Fibroblast of mammary gland (primary cell): Measurements from ENCODE around the gene ANKRD36.
"Not testable (repeated sequence)": the region's sequence is repeated elsewhere in the genome, so short reads cannot be mapped to it uniquely, and the experiment has no call there.

ENCODE experiments used
- DNase-seq: peaks from one replicate; pipeline ENCODE4 v3.0.0-alpha.2; 2010; ENCODE audit warnings: low read depth
- H3K4me3 ChIP-seq: 2 replicates; pipeline ENCODE4 v1.5.1; 2011; ENCODE audit warnings: low read depth, mild to moderate bottlenecking, low read length, moderate library complexity; ENCODE audit not compliant: control insufficient read depth
- TF ChIP-seq, protein P1 (sequence below): conservative IDR thresholded peaks from 2 replicates; pipeline ENCODE4 v1.5.1; 2011; ENCODE audit warnings: low read depth, low read length, inconsistent platforms; ENCODE audit not compliant: control insufficient read depth, insufficient read depth

The ANKRD36 gene

DNA sequence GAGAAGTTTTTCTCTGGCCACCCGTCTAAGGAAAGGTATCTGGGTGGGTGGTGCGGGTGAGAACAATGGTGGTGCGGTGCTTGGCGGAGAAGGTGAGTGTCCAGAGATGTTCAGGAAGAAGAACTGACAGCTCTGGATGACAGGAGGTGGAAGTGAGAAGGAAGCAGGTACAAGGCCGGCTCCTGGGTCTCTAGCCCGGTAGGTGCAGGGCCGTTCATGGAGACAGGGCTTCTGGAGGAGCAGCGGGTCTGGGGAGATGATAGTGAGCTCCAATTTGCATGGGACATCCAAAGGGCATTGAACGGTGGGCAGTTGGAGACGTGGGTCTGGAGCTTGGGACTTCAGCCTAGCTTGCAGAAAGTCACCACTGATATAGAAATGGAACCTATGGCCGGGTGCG lies 17.3 kb upstream of the ANKRD36 start:
- TF ChIP-seq, protein P1, sequence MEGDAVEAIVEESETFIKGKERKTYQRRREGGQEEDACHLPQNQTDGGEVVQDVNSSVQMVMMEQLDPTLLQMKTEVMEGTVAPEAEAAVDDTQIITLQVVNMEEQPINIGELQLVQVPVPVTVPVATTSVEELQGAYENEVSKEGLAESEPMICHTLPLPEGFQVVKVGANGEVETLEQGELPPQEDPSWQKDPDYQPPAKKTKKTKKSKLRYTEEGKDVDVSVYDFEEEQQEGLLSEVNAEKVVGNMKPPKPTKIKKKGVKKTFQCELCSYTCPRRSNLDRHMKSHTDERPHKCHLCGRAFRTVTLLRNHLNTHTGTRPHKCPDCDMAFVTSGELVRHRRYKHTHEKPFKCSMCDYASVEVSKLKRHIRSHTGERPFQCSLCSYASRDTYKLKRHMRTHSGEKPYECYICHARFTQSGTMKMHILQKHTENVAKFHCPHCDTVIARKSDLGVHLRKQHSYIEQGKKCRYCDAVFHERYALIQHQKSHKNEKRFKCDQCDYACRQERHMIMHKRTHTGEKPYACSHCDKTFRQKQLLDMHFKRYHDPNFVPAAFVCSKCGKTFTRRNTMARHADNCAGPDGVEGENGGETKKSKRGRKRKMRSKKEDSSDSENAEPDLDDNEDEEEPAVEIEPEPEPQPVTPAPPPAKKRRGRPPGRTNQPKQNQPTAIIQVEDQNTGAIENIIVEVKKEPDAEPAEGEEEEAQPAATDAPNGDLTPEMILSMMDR: no peak
- no peak for DNase-seq

DNA sequence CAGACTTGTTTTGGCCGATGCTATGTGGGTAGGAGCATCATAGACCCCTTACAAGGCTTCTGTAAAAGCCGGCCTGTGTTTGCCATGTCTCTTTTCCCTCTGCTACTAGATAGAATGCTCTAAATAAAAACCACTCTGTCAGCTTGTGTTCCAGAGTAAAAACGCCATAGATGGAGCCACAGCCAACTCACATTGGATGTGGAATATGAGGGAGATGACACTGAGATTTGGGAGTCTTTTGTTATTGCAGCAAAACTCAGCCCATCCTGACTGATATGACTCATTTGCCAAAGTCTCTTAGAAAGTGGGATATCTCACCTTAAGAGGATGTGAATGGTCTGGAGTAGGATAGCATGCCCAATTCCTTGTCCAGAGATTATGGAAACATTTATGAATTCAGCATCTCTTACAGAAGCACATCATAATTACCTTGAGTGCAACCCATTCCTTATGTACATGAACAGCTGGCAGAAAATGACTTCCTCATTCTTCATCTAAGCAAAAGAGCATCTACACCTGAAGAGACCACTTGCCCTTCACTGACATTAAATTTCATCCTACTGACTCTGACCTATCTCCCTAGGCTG lies 14.1 kb upstream of the ANKRD36 start:
- H3K4me3 ChIP-seq, DNase-seq: not testable (repeated sequence)

More for the DNA sequence above, 17.3 kb upstream of the ANKRD36 start:
- no peak overlapping the region for H3K4me3 ChIP-seq

DNA sequence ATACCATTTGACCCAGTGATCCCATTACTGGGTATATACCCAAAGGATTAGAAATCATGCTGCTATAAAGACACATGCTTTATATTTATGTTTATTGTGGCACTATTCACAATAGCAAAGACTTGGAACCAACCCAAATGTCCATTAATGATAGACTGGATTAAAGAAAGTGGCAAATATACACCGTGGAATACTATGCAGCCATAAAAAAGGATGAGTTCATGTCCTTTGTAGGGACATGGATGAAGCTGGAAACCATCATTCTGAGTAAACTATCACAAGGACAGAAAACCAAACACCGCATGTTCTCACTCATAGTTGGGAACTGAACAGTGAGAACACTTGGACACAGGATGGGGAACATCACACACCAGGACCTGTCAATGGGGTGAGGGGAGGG lies 6.1 kb upstream of the ANKRD36 start:
- H3K4me3 ChIP-seq, DNase-seq: not testable (repeated sequence)

DNA sequence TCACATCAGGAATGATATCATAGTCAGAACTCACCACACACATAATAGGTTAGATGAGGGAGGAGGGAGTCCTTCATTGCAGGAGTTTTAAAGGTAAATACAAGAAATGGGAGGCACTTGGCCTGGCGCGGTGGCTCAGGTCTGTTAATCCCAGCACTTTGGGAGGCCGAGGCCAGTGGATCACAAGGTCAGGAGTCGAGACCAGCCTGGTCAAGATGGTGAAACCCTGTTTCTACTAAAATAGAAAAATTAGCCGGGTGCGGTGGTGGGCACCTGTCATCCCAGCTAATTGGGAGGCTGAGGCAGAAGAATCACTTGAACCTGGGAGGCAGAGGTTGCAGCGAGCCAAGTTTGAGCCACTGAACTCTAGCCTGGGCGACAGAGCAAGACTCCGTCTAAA lies 1.7 kb upstream of the ANKRD36 start:
- DNase-seq: not testable (repeated sequence)

DNA sequence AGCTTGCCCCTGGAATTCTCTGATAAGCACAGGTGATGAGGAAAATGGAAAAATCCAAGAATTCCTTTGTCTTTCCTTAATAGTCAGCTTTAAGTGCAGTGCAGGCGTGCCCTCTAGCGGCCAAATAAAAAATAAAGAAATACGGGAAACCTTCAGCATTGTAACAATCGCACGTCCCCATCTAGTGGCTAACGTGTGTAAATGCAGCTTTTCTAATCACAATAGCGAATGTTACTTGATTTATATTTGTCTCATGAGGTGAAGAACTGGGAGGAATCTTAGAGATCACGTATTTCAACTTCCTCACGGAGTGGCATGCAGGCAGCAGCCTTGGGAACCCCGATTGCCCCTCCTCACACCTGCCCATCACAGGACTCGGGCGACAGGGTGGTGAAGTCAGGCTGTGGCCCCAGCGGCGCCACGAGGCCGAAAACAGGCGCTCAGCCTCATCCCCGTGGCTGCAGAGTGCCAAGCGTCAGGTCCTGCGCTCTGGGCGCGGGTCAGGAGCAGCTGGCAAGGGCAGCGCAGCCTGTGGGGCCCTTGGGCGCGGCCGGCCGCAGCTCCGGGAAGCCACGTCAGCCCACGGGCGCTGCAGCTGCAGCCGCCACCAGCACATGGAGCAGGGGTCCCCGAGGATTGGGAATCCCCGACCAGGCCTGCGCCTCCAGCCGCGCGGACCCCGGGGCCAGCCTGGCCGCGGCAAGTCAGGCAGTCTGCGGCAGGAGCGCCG lies 468 bp upstream of the ANKRD36 start:
- TF ChIP-seq, protein P1: peak; percentile 63
- DNase-seq: peak; percentile 40
- H3K4me3 ChIP-seq: peak overlapping the region; percentile 58

More for the DNA sequence above, 1.7 kb upstream of the ANKRD36 start:
- not testable (repeated sequence) for H3K4me3 ChIP-seq

DNA sequence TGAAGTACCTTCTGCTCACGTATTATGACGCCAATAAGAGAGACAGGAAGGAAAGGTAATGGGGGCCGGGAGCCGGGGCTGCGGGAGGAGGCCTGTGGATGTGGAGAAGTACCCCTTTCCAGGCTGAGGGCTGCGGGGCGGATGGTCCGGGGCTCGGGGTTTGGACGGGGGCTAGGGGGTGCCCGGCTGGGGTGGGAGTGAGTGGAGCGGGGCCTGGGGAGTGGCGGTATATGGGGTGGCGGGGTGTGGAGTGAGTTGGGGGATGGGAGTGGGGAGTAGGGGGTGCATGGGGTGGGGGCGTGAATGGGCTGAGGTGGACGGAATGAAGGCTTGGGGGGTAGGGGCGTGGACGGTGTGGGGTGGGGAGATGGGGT lies 916 bp downstream of the ANKRD36 start:
- H3K4me3 ChIP-seq: peak overlapping the region; percentile 71
- DNase-seq: not testable (repeated sequence)

DNA sequence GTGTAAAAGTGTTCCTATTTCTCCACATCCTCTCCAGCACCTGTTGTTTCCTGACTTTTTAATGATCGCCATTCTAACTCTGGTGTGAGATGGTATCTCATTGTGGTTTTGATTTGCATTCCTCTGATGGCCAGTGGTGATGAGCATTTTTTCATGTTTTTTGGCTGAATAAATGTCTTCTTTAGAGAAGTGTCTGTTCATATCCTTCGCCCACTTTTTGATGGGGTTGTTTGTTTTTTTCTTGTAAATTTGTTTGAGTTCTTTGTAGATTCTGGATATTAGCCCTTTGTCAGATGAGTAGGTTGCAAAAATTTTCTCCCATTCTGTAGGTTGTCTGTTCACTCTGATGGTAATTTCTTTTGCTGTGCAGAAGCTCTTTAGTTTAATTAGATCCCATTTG lies 16.1 kb downstream of the ANKRD36 start:
- not testable (repeated sequence) for H3K4me3 ChIP-seq, DNase-seq

DNA sequence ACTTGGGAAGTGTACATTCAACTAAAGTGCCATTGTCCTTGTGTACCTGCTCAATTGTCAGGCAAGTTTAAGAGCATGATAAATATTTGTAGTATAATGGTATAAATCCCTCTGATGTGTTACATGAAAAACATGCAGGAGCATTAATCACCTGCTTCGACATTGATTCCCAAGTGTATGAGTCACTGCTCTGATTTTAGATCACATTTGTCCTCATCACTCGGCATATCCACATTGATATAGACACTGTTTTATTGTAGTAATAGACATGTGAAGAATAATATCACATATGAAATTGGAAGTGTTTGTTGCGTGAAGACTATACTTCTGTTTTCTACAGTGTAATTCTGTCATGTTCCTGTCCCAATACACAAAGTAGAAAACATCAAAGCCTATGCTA lies 31.1 kb downstream of the ANKRD36 start:
- not testable (repeated sequence) for DNase-seq, H3K4me3 ChIP-seq

DNA sequence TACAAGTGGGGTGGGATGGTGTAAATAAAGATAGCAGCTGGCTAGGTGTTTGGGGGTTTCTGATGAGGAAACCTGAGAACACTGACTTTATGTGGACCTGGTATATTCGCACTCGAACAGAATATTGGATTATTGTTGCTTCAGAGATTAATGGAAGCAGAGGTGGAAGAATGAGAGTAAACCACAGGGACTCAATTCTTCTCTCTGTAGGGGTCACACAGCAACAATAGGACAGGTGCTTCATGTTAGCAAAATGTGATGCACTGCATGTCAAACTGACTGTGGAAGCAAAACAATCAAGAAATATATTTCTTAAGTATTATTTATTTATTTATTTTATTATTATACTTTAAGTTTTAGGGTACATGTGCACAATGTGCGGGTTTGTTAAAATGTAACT lies 53.6 kb downstream of the ANKRD36 start:
- H3K4me3 ChIP-seq, DNase-seq: not testable (repeated sequence)

DNA sequence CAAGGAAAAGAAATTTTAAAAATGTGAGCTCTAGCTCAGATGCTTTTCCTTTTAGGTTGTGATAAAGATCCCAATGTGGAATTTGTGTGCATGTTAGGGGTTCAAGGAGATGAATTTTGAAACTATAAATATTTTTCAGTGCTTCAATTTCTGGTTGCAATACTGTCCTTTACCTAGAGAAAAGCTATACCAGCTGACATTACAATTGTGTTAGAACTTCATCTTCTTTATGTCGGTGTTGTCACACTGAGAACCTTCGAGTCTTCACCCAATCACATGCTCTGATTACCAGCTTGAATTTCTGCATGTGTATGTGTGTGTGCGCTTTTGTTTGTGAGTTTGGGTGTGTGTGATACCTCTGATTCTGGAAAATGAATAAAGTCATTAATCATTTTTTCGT lies 55.0 kb downstream of the ANKRD36 start:
- H3K4me3 ChIP-seq, DNase-seq: not testable (repeated sequence)

DNA sequence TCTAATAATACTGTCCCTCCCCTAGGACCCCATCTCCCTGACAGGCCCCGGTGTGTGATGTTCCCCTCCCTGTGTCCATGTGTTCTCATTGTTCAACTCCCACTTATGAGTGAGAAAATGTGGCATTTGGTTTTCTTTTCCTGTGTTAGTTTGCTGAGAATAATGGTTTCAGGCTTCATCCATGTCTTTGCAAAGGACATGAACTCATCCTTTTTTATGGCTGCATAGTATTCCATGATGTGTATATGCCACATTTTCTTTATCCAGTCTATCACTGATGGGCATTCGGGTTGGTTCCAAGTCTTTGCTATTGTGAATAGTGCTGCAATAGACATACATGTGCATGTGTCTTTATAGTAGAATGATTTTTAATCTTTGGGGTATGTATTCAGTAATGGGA lies 55.6 kb downstream of the ANKRD36 start:
- not testable (repeated sequence) for DNase-seq, H3K4me3 ChIP-seq

DNA sequence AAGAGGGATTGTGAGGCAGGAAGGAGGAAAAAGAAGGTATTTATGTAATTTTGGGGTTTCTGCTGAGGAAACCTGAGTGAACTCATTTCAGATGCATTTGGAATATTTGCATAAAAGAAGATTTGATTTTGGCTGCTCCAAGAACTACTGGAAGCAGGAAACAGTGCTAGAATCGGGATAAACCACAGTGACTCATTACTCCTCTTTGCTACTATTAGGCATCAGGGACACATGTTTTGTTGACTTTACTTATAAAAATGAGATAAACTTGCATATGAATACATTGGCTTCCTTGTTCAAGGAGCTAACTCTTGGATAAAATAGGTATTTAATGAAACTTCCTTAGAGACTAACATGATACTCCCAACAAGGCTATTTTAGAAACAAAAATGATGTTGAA lies 67.4 kb downstream of the ANKRD36 start:
- peak; percentile 66 for DNase-seq
- not testable (repeated sequence) for H3K4me3 ChIP-seq

DNA sequence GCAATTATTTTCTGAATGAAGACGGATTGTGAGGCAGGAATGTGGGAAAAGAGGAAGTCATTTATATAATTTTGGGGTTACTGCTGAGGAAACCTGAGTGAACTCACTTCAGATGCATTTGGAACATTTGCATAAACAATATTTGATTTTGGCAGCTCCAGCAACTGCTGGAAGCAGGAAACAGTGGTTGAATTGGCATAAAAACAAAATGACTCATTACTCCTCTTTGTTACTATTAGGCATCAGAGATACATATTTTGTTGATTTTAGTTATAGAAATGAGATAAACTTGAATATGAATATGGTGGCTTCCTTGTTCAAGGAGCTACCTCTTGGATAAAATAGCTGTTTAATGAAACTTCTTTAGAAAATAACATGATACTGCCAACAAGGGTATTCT lies 82.4 kb downstream of the ANKRD36 start:
- peak; percentile 85 for DNase-seq

DNA sequence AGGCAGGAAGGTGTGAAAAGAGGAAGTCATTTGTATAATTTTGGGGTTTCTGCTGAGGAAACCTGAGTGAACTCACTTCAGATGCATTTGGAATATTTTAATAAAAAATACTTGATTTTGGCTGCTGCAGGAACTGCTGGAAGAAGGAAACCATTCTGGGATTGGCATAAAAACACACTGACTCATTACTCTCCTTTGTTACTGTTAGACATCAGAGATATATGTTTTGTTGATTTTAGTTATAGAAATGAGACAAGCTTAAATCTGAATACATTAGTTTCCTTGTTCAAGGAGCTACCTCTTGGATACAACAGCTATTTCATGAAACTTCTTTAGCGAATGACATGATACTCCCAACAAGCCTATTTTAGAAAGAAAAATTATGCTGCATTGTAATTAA lies 84.3 kb downstream of the ANKRD36 start:
- H3K4me3 ChIP-seq: not testable (repeated sequence)
- peak; percentile 48 for DNase-seq

More for the DNA sequence above, 82.4 kb downstream of the ANKRD36 start:
- H3K4me3 ChIP-seq: not testable (repeated sequence)

DNA sequence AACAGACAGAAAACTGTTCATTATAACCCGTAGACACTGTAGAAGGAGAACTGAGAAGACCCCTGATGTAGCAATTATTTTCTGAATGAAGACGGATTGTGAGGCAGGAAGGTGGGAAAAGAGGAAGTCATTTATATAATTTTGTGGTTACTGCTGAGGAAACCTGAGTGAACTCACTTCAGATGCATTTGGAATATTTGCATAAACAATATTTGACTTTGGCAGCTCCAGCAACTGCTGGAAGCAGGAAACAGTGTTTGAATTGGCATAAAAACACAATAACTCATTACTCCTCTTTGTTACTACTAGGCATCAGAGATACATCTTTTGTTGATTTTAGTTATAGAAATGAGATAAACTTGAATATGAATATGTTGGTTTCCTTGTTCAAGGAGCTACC lies 87.9 kb downstream of the ANKRD36 start:
- DNase-seq: not testable (repeated sequence)

DNA sequence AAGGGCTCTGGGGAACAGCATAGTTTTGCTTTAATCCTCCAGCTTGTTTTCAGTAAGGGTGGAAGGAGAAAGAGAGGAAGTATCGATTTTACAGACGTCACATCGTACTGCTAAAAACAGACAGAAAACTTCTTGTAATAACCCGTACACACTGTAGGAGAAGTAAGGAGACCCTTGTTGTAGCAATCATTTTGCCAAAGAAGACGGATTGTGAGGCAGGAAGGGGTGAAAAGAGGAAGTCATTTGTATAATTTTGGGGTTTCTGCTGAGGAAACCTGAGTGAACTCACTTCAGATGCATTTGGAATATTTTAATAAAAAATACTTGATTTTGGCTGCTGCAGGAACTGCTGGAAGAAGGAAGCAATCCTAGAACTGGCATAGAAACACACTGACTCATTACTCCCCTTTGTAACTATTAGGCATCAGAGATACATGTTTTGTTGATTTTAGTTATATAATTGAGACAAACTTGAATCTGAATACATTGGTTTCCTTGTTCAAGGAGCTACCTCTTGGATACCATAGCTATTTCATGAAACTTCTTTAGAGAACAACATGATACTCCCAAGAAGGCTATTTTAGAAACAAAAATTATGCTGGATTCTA lies 89.8 kb downstream of the ANKRD36 start:
- peak; percentile 46 for DNase-seq
- not testable (repeated sequence) for H3K4me3 ChIP-seq

More for the DNA sequence above, 87.9 kb downstream of the ANKRD36 start:
- H3K4me3 ChIP-seq: not testable (repeated sequence)
